Activated naive CD4-positive, alpha-beta T cell treated with anti-CD3 and anti-CD28 coated beads, Interleukin-2, amount 50 U/mL, for 72 hours (primary cell): ENCODE results near the gene MARVELD1. TPM values are rescaled to one million over a fixed set of nuclear protein-coding genes. Genes with fewer than 3 reads are reported as not detected.
"Not testable (repeated sequence)": the region's sequence is repeated elsewhere in the genome, so short reads cannot be mapped to it uniquely, and the experiment has no call there.

Source experiments
- ATAC-seq, 2 donors: fragments of 150-1000 bp; cut with Tn5 transposase; 2 replicates each; pipeline ENCODE4 v1.10.0; 2021; ENCODE audit warnings: mild to moderate bottlenecking in 2 of 2, moderate library complexity in 2 of 2
- DNase-seq, 2 donors: peaks; one replicate each; pipeline ENCODE4 v3.0.0; 2021 to 2022; ENCODE audit warnings: low spot score in 2 of 2
- H3K27ac Mint-ChIP-seq, 2 donors: one replicate each; pipeline ENCODE4 v1.8.0; 2022; ENCODE audit warnings: mild to moderate bottlenecking in 2 of 2, mixed read lengths in 2 of 2
- H3K36me3 Mint-ChIP-seq, 2 donors: one replicate each; pipeline ENCODE4 v1.8.0; 2022; ENCODE audit warnings: mixed read lengths in 2 of 2
- H3K9me3 Mint-ChIP-seq, 2 donors: one replicate each; pipeline ENCODE4 v1.8.0; 2022; ENCODE audit warnings: mixed read lengths in 2 of 2
- total RNA-seq, 2 donors: library from RNA; stranded (reverse); gene quantifications; one replicate each; pipeline ENCODE4 v1.2.3, GENCODE V29; 2022

Gene MARVELD1
- total RNA-seq, 2 donors from 2014 or later: 0.57 to 7.1 TPM

DNA sequence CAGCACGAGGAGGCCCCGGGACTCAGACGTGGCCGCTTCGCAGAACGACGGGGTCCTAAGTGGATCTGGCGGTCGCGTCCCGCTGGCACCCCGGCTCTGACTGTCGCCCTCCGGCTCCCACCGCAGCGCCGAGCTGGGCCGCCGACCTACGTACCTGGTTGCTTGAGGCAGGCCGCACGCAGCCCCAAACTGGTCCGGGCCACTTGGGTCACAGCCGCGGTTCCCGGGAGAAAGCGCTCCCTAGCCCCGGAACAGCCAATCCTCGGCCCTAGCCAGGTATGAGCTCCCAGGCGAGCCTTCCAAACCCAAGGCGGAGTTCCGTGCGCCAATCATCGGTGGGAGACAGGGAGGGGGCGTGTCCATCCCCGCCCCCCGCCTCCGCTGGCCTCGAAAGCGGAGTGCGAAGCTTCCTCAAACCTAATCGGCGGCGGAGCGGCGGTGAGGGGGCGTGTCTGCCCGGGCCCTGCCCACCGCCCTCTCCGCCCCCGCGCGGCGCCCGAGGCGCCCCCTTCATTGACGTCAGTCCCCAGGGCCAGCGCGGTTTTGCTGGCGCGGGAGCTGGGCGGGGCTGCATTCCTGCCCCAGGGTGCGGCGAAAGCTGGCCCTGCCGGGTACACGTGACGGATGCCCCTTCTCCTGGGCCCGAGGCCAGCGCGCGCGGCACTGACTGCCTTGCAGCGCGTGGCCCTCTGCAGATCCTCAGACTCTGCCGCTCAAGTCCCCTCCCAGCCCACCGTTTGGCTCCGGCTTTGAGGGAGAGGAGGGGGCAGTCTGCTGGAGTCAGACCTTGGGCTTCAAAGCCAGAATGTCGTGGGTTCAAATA lies 26.4 kb upstream of the MARVELD1 start, which contains the start of gene AVPI1:
AVPI1 (minus strand) TSS at position 280 of the 823 bp plus-strand sequence. CDS start 7,336 bp downstream, outside the sequence.
- Mint-ChIP-seq H3K36me3 (no peaks in the 10 kb centered on the region), H3K27ac (peak within 1 kb of the TSS; percentile 55 to 59), H3K9me3 (no peaks in the 10 kb centered on the region)
- DNase-seq: peak; percentile 95 to 96
- ATAC-seq: peak; percentile 89 to 94

- no peaks in the 10 kb centered on the region for H3K36me3 Mint-ChIP-seq
- ATAC-seq: no peak
- H3K9me3 Mint-ChIP-seq: no peaks in the 10 kb centered on the region
- no peak for DNase-seq
- H3K27ac Mint-ChIP-seq: peak overlapping the region; percentile 55 to 59
Observed at GRCh38 chr10:97687785-97688781, 25.4 kb upstream of the MARVELD1 start.

- no peaks in the 10 kb centered on the region for H3K9me3 Mint-ChIP-seq
- H3K27ac Mint-ChIP-seq: no peak overlapping the region
- no peaks in the 10 kb centered on the region for H3K36me3 Mint-ChIP-seq
- ATAC-seq (no peak), DNase-seq (no peak)
Observed at GRCh38 chr10:97689559-97690020, 23.9 kb upstream of the MARVELD1 start.

DNA sequence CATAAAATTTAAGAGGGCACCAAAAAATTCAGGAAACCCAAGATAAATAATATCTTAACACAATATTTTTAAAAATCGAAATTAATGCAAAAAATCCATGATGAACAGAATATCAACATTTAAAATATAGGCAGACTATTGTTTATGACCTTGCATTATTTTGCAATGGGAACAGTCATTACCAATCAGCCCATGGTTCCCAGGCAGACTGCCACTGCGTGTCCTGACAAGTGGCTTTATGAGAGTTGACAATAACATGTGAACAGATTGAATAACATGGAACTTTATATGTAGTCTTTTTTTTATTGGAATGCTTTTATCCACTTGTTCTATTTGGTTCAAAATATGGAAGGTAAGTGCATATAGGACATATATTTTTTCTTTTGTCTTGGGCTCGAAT lies 23.4 kb upstream of the MARVELD1 start:
- no peak for ATAC-seq
- no peak for DNase-seq
- Mint-ChIP-seq H3K36me3 (no peaks in the 10 kb centered on the region), H3K27ac (no peak overlapping the region), H3K9me3 (no peaks in the 10 kb centered on the region)

DNA sequence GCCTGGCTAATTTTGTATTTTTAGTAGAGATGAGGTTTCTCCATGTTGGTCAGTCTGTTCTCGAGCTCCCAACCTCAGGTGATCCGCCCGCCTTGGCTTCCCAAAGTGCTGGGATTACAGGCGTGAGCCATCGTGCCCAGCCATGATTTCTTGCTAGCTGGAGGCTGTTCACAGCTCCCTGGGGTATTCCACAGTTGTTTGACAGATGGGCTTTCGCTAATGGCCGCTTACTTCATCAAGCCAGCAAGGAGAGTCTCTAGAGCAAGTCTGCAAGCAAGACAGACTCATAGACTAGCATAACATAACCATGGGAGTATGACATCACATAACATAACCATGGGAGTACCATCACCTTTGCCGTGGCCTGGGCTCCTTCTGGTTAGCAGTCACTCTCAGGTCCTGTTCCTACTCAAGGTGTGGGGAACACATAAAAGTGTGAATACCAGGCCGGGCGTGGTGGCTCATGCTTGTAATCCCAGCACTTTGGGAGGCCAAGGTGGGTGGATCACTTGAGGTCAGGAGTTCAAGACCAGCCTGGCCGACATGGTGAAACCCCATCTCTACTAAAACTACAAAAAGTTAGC lies 15.4 kb upstream of the MARVELD1 start:
- DNase-seq, ATAC-seq, H3K9me3 Mint-ChIP-seq, H3K36me3 Mint-ChIP-seq, H3K27ac Mint-ChIP-seq: not testable (repeated sequence)

- peak; percentile 94 to 97 for ATAC-seq
- no peaks in the 10 kb centered on the region for H3K9me3 Mint-ChIP-seq
- peak in 1 of 2 donors; percentile 63 for DNase-seq
- no peak overlapping the region for H3K27ac Mint-ChIP-seq
- no peaks in the 10 kb centered on the region for H3K36me3 Mint-ChIP-seq
Observed at GRCh38 chr10:97701438-97702069, 12.0 kb upstream of the MARVELD1 start.

GRCh38 chr10:97703398-97704067 lies 10.0 kb upstream of the MARVELD1 start:
- DNase-seq (no peak), ATAC-seq (no peak)
- H3K9me3 Mint-ChIP-seq: no peaks in the 10 kb centered on the region
- H3K27ac Mint-ChIP-seq: peak overlapping the region in 1 of 2 donors; percentile 26
- H3K36me3 Mint-ChIP-seq: no peaks in the 10 kb centered on the region

- ATAC-seq (no peak), DNase-seq (no peak)
- Mint-ChIP-seq H3K36me3 (no peaks in the 10 kb centered on the region), H3K27ac (peak overlapping the region in 1 of 2 donors; percentile 26), H3K9me3 (no peaks in the 10 kb centered on the region)
Observed at GRCh38 chr10:97704341-97704740, 9.2 kb upstream of the MARVELD1 start.

GRCh38 chr10:97705006-97705670 lies 8.4 kb upstream of the MARVELD1 start:
- Mint-ChIP-seq H3K27ac (no peak overlapping the region), H3K9me3 (no peaks in the 10 kb centered on the region), H3K36me3 (no peaks in the 10 kb centered on the region)
- ATAC-seq: no peak
- no peak for DNase-seq

- ATAC-seq (no peak), DNase-seq (no peak)
- Mint-ChIP-seq H3K27ac (no peak overlapping the region), H3K36me3 (no peaks in the 10 kb centered on the region), H3K9me3 (no peaks in the 10 kb centered on the region)
Observed at GRCh38 chr10:97707134-97707861, 6.2 kb upstream of the MARVELD1 start.

DNA sequence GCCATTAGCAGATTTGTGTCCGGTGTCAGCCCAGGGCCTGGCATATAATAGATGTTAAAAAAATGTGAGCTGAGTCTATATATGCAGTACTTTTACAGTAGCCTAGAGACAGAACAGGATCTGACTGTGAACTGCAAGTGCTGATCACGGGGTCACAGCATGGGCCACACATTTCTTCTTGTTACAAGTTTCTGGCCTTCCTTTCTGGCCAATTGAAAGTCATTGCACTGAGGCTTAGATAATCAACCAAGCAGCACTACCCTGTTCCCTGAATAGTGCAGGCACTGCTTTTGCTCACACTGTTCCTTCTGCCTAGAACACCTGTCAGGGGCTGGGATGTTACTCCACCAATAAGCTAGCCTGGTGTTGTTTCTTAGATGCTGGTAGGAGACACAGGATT lies 5.4 kb upstream of the MARVELD1 start:
- DNase-seq: no peak
- Mint-ChIP-seq H3K36me3 (peaks cover 0 to 5% of the 10 kb centered on the region in 2 donors), H3K27ac (no peak overlapping the region), H3K9me3 (no peaks in the 10 kb centered on the region)
- ATAC-seq: no peak

GRCh38 chr10:97708976-97709946 lies 4.3 kb upstream of the MARVELD1 start:
- Mint-ChIP-seq H3K9me3 (no peaks in the 10 kb centered on the region), H3K36me3 (peaks cover 5 to 10% of the 10 kb centered on the region in 2 donors), H3K27ac (no peak overlapping the region)
- DNase-seq (peak in 1 of 2 donors; percentile 49), ATAC-seq (no peak)

- Mint-ChIP-seq H3K27ac (no peak overlapping the region), H3K9me3 (no peaks in the 10 kb centered on the region), H3K36me3 (peaks cover 5 to 10% of the 10 kb centered on the region in 2 donors)
- ATAC-seq: no peak
- no peak for DNase-seq
Observed at GRCh38 chr10:97711640-97712572, 1.6 kb upstream of the MARVELD1 start.
